Tibial nerve (tissue), 4 donors: ENCODE data around the gene INSIG1. TPM values are rescaled to one million over a fixed set of nuclear protein-coding genes. Genes with fewer than 3 reads are reported as not detected.

Experiments used
- DNase-seq, 2 donors: peaks; one replicate each; pipeline ENCODE4 v3.0.0-alpha.2; 2019; ENCODE audit warnings: low spot score in 2 of 2
- H3K27ac ChIP-seq, 4 donors: fragments of 200-600 bp; sonication (generic) in 3 of 4; one replicate each; pipeline ENCODE4 v1.5.1; 2017 to 2019; ENCODE audit warnings: mild to moderate bottlenecking in 1 of 4
- H3K27me3 ChIP-seq, 2 donors: fragments of 200-600 bp; sonication (generic) in 1 of 2; one replicate each; pipeline versions ENCODE4 v1.5.1 to v1.6.0; 2017 to 2019
- H3K36me3 ChIP-seq, 3 donors: fragments of 200-600 bp; sonication (generic); one replicate each; pipeline ENCODE4 v1.5.1; 2018 to 2019
- H3K4me1 ChIP-seq, 4 donors: fragments of 200-600 bp; sonication (generic) in 3 of 4; one replicate each; pipeline ENCODE4 v1.5.1; 2017 to 2019
- H3K4me3 ChIP-seq, 4 donors: fragments of 200-600 bp; sonication (generic) in 3 of 4; one replicate each; pipeline ENCODE4 v1.5.1; 2017 to 2019; ENCODE audit warnings: mild to moderate bottlenecking in 1 of 4, moderate library complexity in 1 of 4
- H3K9me3 ChIP-seq, 4 donors: fragments of 200-600 bp; sonication (generic) in 3 of 4; one replicate each; pipeline ENCODE4 v1.5.1; 2017 to 2019
- EP300 ChIP-seq, 2 donors: sonication (generic); formaldehyde crosslinking; IDR thresholded peaks; one replicate each; pipeline ENCODE4 v1.6.1; 2017; ENCODE audit warnings: antibody characterized with exemption in 2 of 2, mild to moderate bottlenecking in 1 of 2
- POLR2A ChIP-seq, 2 donors: fragments of 450-650 bp; IDR thresholded peaks; one replicate each; pipeline ENCODE4 v1.6.1; 2017; ENCODE audit warnings: antibody characterized with exemption in 2 of 2, mild to moderate bottlenecking in 2 of 2, moderate library complexity in 2 of 2
- WGBS, 2 donors: methylation state at CpG; one replicate each; pipeline ENCODE4 v1.1.5; 2018; 5-methylcytosine and 5-hydroxymethylcytosine counted together
- total RNA-seq, 4 donors: library from RNA; depleted of rRNA; stranded (reverse); fragments of >200 nt; gene quantifications; one replicate each; pipeline ENCODE4 v1.1.0, GENCODE V29; 2016
- TF ChIP-seq, protein P1 (sequence below), 5 experiments: fragments of 200-600 bp in 3 of 5; fragments of 450-650 bp in 2 of 5; sonication (generic) in 3 of 5; IDR thresholded peaks; one replicate each; pipeline ENCODE4 v1.5.1; 2016 to 2019; ENCODE audit warnings: antibody characterized with exemption in 5 of 5, mild to moderate bottlenecking in 3 of 5, moderate library complexity in 2 of 5

INSIG1 gene
- total RNA-seq, 4 donors from 2014 or later, result 66.9 to 91.7 (median 80.5) TPM

DNA sequence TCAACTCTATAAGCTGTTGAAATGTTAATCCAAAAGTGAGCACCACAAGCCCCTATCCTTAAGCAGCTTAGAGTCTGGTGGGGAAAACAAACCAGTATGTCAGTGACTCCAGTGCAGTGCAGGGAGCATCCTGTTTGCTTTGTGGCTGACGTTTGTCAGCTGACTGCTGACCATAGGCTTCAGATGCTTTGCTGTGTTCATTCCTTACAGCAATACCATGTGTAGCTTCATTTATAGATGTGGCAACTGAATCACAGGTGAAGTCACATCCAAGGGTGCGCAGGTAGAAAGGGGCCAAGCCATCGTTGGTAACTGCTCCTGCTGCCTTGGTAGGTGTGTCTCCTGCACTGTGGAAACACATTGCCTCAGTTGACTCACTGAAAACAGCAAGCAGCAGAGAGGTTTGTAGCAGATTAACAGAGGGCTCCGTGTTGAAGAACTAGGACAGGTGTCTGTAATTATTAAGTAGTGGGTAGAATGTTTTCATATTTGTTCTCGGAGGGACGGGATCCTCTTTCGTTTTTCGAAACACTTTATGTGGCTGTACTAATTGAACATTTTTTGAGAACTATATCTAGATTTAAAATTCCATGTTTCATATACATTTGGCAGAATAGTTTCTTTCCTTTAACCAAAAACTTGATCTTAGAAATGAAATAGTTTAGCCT, 2.0 kb downstream of the INSIG1 start:
- Histone ChIP-seq H3K27me3 (no peaks in the 10 kb centered on the region), H3K4me3 (peak overlapping the region; percentile 72 to 93 (median 84)), H3K9me3 (no peaks in the 10 kb centered on the region), H3K36me3 (peaks cover 0 to 22% (median 0%) of the 10 kb centered on the region in 3 donors), H3K4me1 (peaks cover 0 to 37% (median 25%) of the 10 kb centered on the region in 4 donors), H3K27ac (peak overlapping the region; percentile 96 to 98 (median 98))
- no peak for TF ChIP-seq EP300 (IDR thresholded peaks at IDR 0.05)
- TF ChIP-seq POLR2A (IDR thresholded peaks at IDR 0.05), result no peak
- TF ChIP-seq, protein P1, sequence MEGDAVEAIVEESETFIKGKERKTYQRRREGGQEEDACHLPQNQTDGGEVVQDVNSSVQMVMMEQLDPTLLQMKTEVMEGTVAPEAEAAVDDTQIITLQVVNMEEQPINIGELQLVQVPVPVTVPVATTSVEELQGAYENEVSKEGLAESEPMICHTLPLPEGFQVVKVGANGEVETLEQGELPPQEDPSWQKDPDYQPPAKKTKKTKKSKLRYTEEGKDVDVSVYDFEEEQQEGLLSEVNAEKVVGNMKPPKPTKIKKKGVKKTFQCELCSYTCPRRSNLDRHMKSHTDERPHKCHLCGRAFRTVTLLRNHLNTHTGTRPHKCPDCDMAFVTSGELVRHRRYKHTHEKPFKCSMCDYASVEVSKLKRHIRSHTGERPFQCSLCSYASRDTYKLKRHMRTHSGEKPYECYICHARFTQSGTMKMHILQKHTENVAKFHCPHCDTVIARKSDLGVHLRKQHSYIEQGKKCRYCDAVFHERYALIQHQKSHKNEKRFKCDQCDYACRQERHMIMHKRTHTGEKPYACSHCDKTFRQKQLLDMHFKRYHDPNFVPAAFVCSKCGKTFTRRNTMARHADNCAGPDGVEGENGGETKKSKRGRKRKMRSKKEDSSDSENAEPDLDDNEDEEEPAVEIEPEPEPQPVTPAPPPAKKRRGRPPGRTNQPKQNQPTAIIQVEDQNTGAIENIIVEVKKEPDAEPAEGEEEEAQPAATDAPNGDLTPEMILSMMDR (IDR thresholded peaks at IDR 0.05), result no peak
- DNase-seq, result no peak
- WGBS, 2 donors, result 37 to 53% methylated on average over 8 of the region's 8 CpGs

GRCh38 chr7:155300641-155301452, 3.2 kb downstream of the INSIG1 start:
- Histone ChIP-seq H3K4me1 (peaks cover 0 to 41% (median 25%) of the 10 kb centered on the region in 4 donors), H3K9me3 (no peaks in the 10 kb centered on the region), H3K27ac (peak overlapping the region; percentile 25 to 98 (median 98)), H3K36me3 (peaks cover 0 to 34% (median 0%) of the 10 kb centered on the region in 3 donors), H3K27me3 (no peaks in the 10 kb centered on the region), H3K4me3 (no peak overlapping the region)
- WGBS, 2 donors, result 51 to 61% methylated on average over 11 of the region's 11 CpGs
- TF ChIP-seq, protein P1 (IDR thresholded peaks at IDR 0.05), result no peak
- TF ChIP-seq EP300 (IDR thresholded peaks at IDR 0.05), result peak in 1 of 2 donors; percentile 28
- TF ChIP-seq POLR2A (IDR thresholded peaks at IDR 0.05), result no peak
- DNase-seq, result no peak

GRCh38 chr7:155303039-155303593, 5.4 kb downstream of the INSIG1 start:
- H3K9me3 ChIP-seq, result no peaks in the 10 kb centered on the region
- 82 to 91% methylated on average over 10 of the region's 10 CpGs for WGBS, 2 donors
- H3K27me3 ChIP-seq, result no peaks in the 10 kb centered on the region
- peaks cover 0 to 56% (median 7%) of the 10 kb centered on the region in 3 donors for H3K36me3 ChIP-seq
- H3K4me3 ChIP-seq, result no peak overlapping the region
- TF ChIP-seq POLR2A (IDR thresholded peaks at IDR 0.05) (no peak), EP300 (IDR thresholded peaks at IDR 0.05) (no peak)
- TF ChIP-seq, protein P1 (IDR thresholded peaks at IDR 0.05), result no peak
- H3K27ac ChIP-seq, result no peak overlapping the region
- no peak for DNase-seq
- peaks cover 0 to 39% (median 19%) of the 10 kb centered on the region in 4 donors for H3K4me1 ChIP-seq

GRCh38 chr7:155303897-155304296, 6.2 kb downstream of the INSIG1 start:
- Histone ChIP-seq H3K36me3 (peaks cover 0 to 64% (median 15%) of the 10 kb centered on the region in 3 donors), H3K4me1 (peaks cover 0 to 34% (median 15%) of the 10 kb centered on the region in 4 donors)
- 93 to 96% methylated on average over 10 of the region's 10 CpGs for WGBS, 2 donors

More at GRCh38 chr7:155303897-155304296, 6.2 kb downstream of the INSIG1 start:
- Histone ChIP-seq H3K27ac (no peak overlapping the region), H3K27me3 (no peaks in the 10 kb centered on the region), H3K9me3 (no peaks in the 10 kb centered on the region), H3K4me3 (no peak overlapping the region)
- no peak for DNase-seq
- TF ChIP-seq, protein P1 (IDR thresholded peaks at IDR 0.05), result no peak
- no peak for TF ChIP-seq POLR2A (IDR thresholded peaks at IDR 0.05)
- no peak for TF ChIP-seq EP300 (IDR thresholded peaks at IDR 0.05)
